GM21723 (cell line): ENCODE data around the gene ENAH.
A peak's percentile ranks its signal among the peaks of the same experiment; 100 is the strongest.

Experiments
- ATAC-seq: cut with Tn5 transposase; IDR thresholded peaks from one replicate; pipeline ENCODE4 v1.9.1; 2021; ENCODE audit warnings: mild to moderate bottlenecking, moderate library complexity; ENCODE audit not compliant: unreplicated experiment

Gene ENAH

GRCh38 chr1:225445639-225446594 is 207.0 kb downstream of the ENAH start:
- no peak for ATAC-seq

GRCh38 chr1:225442123-225442505 is 210.8 kb downstream of the ENAH start:
- ATAC-seq = peak; percentile 5

- peak; percentile 48 for ATAC-seq
Observed at GRCh38 chr1:225441314-225442122, 211.4 kb downstream of the ENAH start.

GRCh38 chr1:225440380-225441221 is 212.3 kb downstream of the ENAH start:
- ATAC-seq = no peak

- no peak for ATAC-seq
Observed at GRCh38 chr1:225437710-225438437, 215.0 kb downstream of the ENAH start.
